ENCODE measurements around the gene DEFB114.

Gene DEFB114

DNA sequence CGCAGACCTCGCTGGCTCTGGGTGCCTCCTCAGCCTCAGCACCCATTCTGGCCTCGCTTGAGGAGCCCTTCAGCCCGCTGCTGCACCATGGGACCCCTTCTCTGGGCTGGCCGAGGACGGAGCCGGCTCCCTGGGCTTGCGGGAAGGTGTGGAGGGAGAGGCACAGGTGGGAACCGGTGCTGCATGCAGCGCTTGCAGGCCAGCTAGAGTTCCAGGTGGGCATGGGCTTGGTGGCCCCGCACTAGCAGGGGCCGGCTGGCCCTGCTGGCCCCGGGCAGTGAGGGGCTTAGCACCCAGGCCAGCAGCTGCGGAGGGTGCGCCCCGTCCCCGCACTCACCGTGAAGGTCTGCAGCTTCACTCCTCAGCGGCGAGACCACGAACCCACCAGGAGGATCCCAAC, 30.4 kb downstream of the DEFB114 start:
- no peak overlapping the region for H3K9ac ChIP-seq (ENCODE audit: insufficient read length)
- H3K4me3 ChIP-seq: no peak overlapping the region
- H3K9me3 ChIP-seq (ENCODE audit: low read depth, low read length): no peaks in the 10 kb centered on the region
- no peak overlapping the region for H3K27ac ChIP-seq
- no peak for DNase-seq (ENCODE audit: low read depth, low spot score)
- H3K36me3 ChIP-seq (ENCODE audit: insufficient read depth, low read length): no peaks in the 10 kb centered on the region
- TF ChIP-seq POLR2AphosphoS5 (IDR thresholded peaks at IDR 0.05; ENCODE audit: borderline replicate concordance, low read depth, low read length) (no peak), EZH2 (IDR thresholded peaks at IDR 0.05) (no peak), FOXP2 (optimal IDR thresholded peaks at IDR 0.05; ENCODE audit: control extremely low read depth, extremely low read length, insufficient read depth) (no peak)

DNA sequence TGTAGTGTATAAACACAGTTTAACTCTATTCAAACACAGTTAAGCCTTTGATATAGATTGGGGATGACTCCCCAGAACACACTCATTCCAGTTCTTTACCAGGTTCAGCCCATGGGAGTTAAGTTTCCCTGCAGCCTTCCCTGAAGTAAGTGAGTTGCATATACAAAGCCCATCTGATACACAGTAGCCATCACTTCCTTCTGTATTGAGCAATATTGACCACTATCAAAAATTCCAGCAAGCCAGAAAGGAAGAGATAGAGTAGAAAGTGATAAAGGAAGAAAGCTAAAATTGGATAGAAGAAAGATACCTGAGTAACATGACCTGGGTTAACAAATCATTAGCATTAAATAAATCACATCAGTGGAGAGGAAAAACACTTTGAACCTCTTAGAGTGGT, 34.6 kb downstream of the DEFB114 start:
- no peak for DNase-seq (ENCODE audit: low read depth, low spot score)
- no peaks in the 10 kb centered on the region for H3K9me3 ChIP-seq (ENCODE audit: low read depth, low read length)
- H3K27ac ChIP-seq: no peak overlapping the region
- no peaks in the 10 kb centered on the region for H3K36me3 ChIP-seq (ENCODE audit: insufficient read depth, low read length)
- no peak overlapping the region for H3K9ac ChIP-seq (ENCODE audit: insufficient read length)
- TF ChIP-seq FOXP2 (optimal IDR thresholded peaks at IDR 0.05; ENCODE audit: control extremely low read depth, extremely low read length, insufficient read depth) (no peak), POLR2AphosphoS5 (IDR thresholded peaks at IDR 0.05; ENCODE audit: borderline replicate concordance, low read depth, low read length) (no peak), EZH2 (IDR thresholded peaks at IDR 0.05) (no peak)
- H3K4me3 ChIP-seq: no peak overlapping the region

DNA sequence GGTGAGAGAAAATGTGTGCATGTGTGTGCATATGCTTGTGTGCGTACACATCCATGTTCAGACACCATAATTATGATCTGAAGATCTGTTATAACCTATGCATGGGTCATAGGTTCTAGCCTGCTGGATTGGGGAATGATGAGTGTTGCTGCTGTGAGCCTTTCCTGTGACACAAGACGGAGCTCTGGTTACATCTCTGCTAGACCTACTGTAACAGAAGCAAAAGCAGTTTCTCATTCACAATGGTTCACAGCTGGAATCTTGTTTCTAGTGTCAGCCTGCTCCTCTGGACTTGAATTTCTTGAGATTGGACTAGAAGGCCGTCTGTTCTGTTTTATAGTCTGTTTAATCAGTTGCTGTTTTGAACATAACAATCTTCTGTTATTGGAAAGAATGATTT, 40.1 kb downstream of the DEFB114 start:
- no peak for DNase-seq (ENCODE audit: low read depth, low spot score)
- H3K4me3 ChIP-seq: no peak overlapping the region
- no peak overlapping the region for H3K27ac ChIP-seq
- H3K9ac ChIP-seq (ENCODE audit: insufficient read length): no peak overlapping the region
- no peak for TF ChIP-seq POLR2AphosphoS5 (IDR thresholded peaks at IDR 0.05; ENCODE audit: borderline replicate concordance, low read depth, low read length)
- no peak for TF ChIP-seq EZH2 (IDR thresholded peaks at IDR 0.05)
- no peak for TF ChIP-seq FOXP2 (optimal IDR thresholded peaks at IDR 0.05; ENCODE audit: control extremely low read depth, extremely low read length, insufficient read depth)
- H3K9me3 ChIP-seq (ENCODE audit: low read depth, low read length): no peaks in the 10 kb centered on the region
- H3K36me3 ChIP-seq (ENCODE audit: insufficient read depth, low read length): no peaks in the 10 kb centered on the region

DNA sequence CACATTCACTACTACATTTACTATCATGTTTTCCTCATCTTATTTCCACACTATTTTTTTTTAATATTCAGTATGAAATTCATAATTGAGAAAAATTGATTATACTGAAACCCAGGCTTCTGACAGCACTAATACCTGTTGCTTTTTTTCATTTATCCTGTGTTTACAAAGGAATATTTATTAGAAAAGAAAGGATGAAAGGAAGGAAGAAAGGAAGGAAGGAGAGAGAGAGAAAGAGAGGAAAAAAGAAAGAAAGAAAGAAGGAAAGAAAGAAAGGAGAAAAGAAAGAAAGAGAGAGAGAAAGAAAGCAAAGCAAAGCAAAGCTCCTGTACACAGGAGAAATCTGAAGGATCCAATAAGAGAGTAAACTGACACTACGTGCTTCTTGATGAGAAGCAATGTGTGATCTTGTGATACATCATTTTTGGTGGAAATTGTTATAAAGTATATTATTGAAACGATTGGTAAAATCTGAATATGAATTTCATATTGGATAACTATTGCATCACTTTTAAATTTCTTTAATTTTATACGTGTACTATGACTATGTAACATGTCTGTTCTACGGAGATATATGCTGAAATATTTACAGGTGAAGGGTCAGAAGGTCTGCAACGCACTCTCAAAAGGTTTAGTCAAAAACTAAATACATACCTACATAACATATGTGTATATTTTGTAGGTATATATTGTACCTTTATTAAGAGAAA, 43.9 kb downstream of the DEFB114 start:
- no peak overlapping the region for H3K4me3 ChIP-seq
- TF ChIP-seq FOXP2 (optimal IDR thresholded peaks at IDR 0.05; ENCODE audit: control extremely low read depth, extremely low read length, insufficient read depth): no peak
- no peak for TF ChIP-seq EZH2 (IDR thresholded peaks at IDR 0.05)
- no peak for TF ChIP-seq POLR2AphosphoS5 (IDR thresholded peaks at IDR 0.05; ENCODE audit: borderline replicate concordance, low read depth, low read length)
- DNase-seq (ENCODE audit: low read depth, low spot score): no peak
- no peak overlapping the region for H3K9ac ChIP-seq (ENCODE audit: insufficient read length)
- no peak overlapping the region for H3K27ac ChIP-seq
- no peaks in the 10 kb centered on the region for H3K9me3 ChIP-seq (ENCODE audit: low read depth, low read length)
- H3K36me3 ChIP-seq (ENCODE audit: insufficient read depth, low read length): no peaks in the 10 kb centered on the region

DNA sequence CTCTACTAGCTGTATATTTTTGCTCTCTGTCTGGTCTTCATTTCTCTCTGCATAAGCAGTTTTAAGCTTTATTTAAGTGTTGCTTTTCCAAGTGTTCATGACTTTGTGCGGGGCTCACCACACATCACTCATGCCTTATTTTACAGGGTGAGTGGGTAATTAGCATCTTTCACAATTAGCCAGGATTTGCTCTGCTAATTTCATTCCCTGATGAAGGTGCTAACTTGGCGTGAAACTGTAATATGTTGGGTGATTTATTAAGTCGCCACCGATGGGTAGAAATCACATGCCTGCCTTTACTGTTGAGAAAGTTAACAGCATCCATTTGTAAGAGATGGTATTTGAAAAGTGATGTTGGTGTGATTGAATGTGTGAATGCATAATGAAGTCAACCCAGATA, 44.7 kb downstream of the DEFB114 start:
- TF ChIP-seq FOXP2 (optimal IDR thresholded peaks at IDR 0.05; ENCODE audit: control extremely low read depth, extremely low read length, insufficient read depth) (no peak), EZH2 (IDR thresholded peaks at IDR 0.05) (no peak), POLR2AphosphoS5 (IDR thresholded peaks at IDR 0.05; ENCODE audit: borderline replicate concordance, low read depth, low read length) (no peak)
- no peak overlapping the region for H3K4me3 ChIP-seq
- no peaks in the 10 kb centered on the region for H3K9me3 ChIP-seq (ENCODE audit: low read depth, low read length)
- H3K27ac ChIP-seq: no peak overlapping the region
- no peak overlapping the region for H3K9ac ChIP-seq (ENCODE audit: insufficient read length)
- DNase-seq (ENCODE audit: low read depth, low spot score): no peak
- no peaks in the 10 kb centered on the region for H3K36me3 ChIP-seq (ENCODE audit: insufficient read depth, low read length)

DNA sequence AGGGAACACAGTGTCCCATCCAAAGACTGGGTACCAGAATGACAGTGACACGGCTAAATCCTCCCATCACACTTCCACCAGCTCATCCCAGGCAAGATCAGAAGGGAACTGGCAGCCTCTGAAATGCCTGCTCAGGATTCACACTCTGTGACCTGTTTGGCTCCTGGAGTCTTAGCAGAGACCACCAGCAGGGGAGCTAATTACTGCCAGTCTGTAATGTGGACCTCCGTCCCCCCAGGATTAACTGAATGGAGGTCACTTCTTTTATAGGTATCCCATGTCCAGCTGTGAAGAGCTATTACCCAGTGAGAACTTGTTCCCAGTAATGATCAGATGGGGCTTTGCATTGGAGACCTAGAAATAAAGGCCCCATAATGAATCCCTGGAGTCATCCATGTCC, 45.2 kb downstream of the DEFB114 start:
- Histone ChIP-seq H3K4me3 (no peak overlapping the region), H3K27ac (no peak overlapping the region), H3K36me3 (ENCODE audit: insufficient read depth, low read length) (no peaks in the 10 kb centered on the region), H3K9ac (ENCODE audit: insufficient read length) (no peak overlapping the region), H3K9me3 (ENCODE audit: low read depth, low read length) (no peaks in the 10 kb centered on the region)
- DNase-seq (ENCODE audit: low read depth, low spot score): no peak
- no peak for TF ChIP-seq FOXP2 (optimal IDR thresholded peaks at IDR 0.05; ENCODE audit: control extremely low read depth, extremely low read length, insufficient read depth)
- no peak for TF ChIP-seq POLR2AphosphoS5 (IDR thresholded peaks at IDR 0.05; ENCODE audit: borderline replicate concordance, low read depth, low read length)
- no peak for TF ChIP-seq EZH2 (IDR thresholded peaks at IDR 0.05)

DNA sequence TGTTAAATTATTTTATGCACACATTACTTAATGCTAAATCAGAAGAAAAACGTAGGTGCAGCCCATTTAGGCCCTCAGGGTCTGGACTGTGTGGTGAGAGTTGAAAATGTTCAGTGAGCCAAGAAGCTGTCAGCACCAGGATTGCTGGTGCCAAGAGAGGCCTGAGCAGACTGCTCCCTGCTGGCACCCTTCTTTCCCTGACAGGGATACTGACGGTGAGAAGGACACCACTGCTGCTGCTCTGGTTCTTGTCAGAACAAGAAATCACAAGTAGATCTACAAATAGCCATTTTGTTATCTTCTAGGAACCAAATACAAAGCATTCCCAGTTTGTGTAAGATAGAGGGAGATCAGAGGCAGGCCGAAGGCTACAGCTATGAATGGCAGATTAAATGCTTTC, 48.9 kb downstream of the DEFB114 start:
- H3K27ac ChIP-seq: peak overlapping the region; percentile 69; the same call in 1 of the 2 replicates
- no peaks in the 10 kb centered on the region for H3K9me3 ChIP-seq (ENCODE audit: low read depth, low read length)
- TF ChIP-seq FOXP2 (optimal IDR thresholded peaks at IDR 0.05; ENCODE audit: control extremely low read depth, extremely low read length, insufficient read depth) (peak; percentile 17), POLR2AphosphoS5 (IDR thresholded peaks at IDR 0.05; ENCODE audit: borderline replicate concordance, low read depth, low read length) (peak; percentile 45; the same call in 1 of the 2 replicates), EZH2 (IDR thresholded peaks at IDR 0.05) (no peak)
- peak; percentile 80 for DNase-seq (ENCODE audit: low read depth, low spot score)
- no peaks in the 10 kb centered on the region for H3K36me3 ChIP-seq (ENCODE audit: insufficient read depth, low read length)
- H3K9ac ChIP-seq (ENCODE audit: insufficient read length): no peak overlapping the region
- H3K4me3 ChIP-seq: peak overlapping the region; percentile 31

DNA sequence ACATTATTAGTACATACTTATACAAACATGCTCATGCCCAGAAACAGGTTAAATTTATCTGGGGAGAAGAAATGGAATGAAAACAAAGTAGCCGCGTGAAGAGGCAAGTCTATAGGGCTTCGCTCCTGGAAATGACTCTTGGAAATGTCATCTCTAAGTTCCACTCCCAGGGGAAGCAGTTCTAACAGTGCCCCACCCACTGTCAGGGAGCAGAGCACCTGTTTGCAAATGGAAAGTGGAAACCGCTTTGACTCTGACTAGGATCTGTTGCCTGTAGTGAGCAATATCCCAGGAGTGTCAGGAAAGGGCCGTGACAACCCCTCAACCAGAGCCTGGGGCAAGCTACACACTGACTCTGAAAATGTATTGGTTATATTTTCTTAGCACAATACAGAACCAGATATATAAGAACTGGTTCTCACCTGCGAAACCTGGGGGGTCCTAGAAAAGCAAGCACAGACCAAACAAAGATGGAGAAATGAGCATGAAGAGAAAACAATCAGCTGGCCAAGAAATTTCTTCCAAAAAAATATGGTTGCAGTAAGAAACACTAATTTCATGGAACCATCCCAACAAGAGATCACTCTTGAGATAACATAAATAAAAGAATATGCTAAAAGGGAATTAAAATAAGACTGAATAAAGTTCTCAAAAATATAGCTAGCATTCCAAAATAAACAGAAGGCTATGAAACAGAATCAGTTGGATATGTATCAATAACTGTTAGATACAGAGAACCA, 50.2 kb downstream of the DEFB114 start:
- Histone ChIP-seq H3K4me3 (no peak overlapping the region), H3K9me3 (ENCODE audit: low read depth, low read length) (no peaks in the 10 kb centered on the region), H3K36me3 (ENCODE audit: insufficient read depth, low read length) (no peaks in the 10 kb centered on the region), H3K9ac (ENCODE audit: insufficient read length) (no peak overlapping the region), H3K27ac (peak overlapping the region; percentile 69; the same call in 1 of the 2 replicates)
- TF ChIP-seq EZH2 (IDR thresholded peaks at IDR 0.05) (no peak), FOXP2 (optimal IDR thresholded peaks at IDR 0.05; ENCODE audit: control extremely low read depth, extremely low read length, insufficient read depth) (no peak), POLR2AphosphoS5 (IDR thresholded peaks at IDR 0.05; ENCODE audit: borderline replicate concordance, low read depth, low read length) (no peak)
- no peak for DNase-seq (ENCODE audit: low read depth, low spot score)
